Activated CD8-positive, alpha-beta T cell treated with anti-CD3 and anti-CD28 coated beads for 36 hours (primary cell): ENCODE measurements around the gene NARS2. TPM values are rescaled to one million over a fixed set of nuclear protein-coding genes. Genes with fewer than 3 reads are reported as not detected.

Experiments
- ATAC-seq: fragments of 200-7000 bp; cut with Tn5 transposase; one replicate; pipeline ENCODE4 v1.10.0; 2021; ENCODE audit warnings: mild to moderate bottlenecking, moderate library complexity
- CTCF ChIA-PET: fragments of 350-600 bp; sonication (Branson Sonifier 250); formaldehyde crosslinking; loops from one replicate; lab custom pipeline; 2021; ENCODE audit warnings: antibody characterized with exemption; lab: Charles Lee
- POLR2A ChIA-PET: fragments of 350-600 bp; sonication (Branson Sonifier 250); formaldehyde crosslinking; loops from one replicate; lab custom pipeline; 2021; ENCODE audit warnings: antibody characterized with exemption; lab: Charles Lee
- DNase-seq: peaks from one replicate; pipeline ENCODE4 v3.0.0-alpha.2; 2020
- H3K27ac Mint-ChIP-seq: one replicate; pipeline ENCODE4 v1.8.0; 2021; ENCODE audit warnings: mild to moderate bottlenecking, mixed read lengths
- H3K27me3 Mint-ChIP-seq: one replicate; pipeline ENCODE4 v1.8.0; 2021; ENCODE audit warnings: mixed read lengths
- H3K36me3 Mint-ChIP-seq: one replicate; pipeline ENCODE4 v1.8.0; 2021; ENCODE audit warnings: low read depth, mixed read lengths
- H3K4me1 Mint-ChIP-seq: one replicate; pipeline ENCODE4 v1.8.0; 2021; ENCODE audit warnings: low read depth, mixed read lengths
- H3K4me3 Mint-ChIP-seq: one replicate; pipeline ENCODE4 v1.8.0; 2021; ENCODE audit warnings: mild to moderate bottlenecking, moderate library complexity, mixed read lengths
- H3K9me3 Mint-ChIP-seq: one replicate; pipeline ENCODE4 v1.8.0; 2021; ENCODE audit warnings: mixed read lengths
- intact Hi-C: fragments of 100-400 bp; cut with micrococcal nuclease; formaldehyde crosslinking; loops from one replicate; pipeline ENCODE4 v1.10.0; 2022
- total RNA-seq, 2 experiments: library from RNA; stranded (reverse); gene quantifications; one replicate each; pipeline ENCODE4 v1.2.3, GENCODE V29; 2021
- TF ChIP-seq, protein P1 (sequence below): fragments of 200-600 bp; IDR thresholded peaks from one replicate; pipeline ENCODE4 v1.8.0; 2022; ENCODE audit warnings: antibody characterized with exemption, mild to moderate bottlenecking

The NARS2 gene, protein sequence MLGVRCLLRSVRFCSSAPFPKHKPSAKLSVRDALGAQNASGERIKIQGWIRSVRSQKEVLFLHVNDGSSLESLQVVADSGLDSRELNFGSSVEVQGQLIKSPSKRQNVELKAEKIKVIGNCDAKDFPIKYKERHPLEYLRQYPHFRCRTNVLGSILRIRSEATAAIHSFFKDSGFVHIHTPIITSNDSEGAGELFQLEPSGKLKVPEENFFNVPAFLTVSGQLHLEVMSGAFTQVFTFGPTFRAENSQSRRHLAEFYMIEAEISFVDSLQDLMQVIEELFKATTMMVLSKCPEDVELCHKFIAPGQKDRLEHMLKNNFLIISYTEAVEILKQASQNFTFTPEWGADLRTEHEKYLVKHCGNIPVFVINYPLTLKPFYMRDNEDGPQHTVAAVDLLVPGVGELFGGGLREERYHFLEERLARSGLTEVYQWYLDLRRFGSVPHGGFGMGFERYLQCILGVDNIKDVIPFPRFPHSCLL
- 10 to 100 TPM; 26.2 to 32.1 TPM for total RNA-seq

DNA sequence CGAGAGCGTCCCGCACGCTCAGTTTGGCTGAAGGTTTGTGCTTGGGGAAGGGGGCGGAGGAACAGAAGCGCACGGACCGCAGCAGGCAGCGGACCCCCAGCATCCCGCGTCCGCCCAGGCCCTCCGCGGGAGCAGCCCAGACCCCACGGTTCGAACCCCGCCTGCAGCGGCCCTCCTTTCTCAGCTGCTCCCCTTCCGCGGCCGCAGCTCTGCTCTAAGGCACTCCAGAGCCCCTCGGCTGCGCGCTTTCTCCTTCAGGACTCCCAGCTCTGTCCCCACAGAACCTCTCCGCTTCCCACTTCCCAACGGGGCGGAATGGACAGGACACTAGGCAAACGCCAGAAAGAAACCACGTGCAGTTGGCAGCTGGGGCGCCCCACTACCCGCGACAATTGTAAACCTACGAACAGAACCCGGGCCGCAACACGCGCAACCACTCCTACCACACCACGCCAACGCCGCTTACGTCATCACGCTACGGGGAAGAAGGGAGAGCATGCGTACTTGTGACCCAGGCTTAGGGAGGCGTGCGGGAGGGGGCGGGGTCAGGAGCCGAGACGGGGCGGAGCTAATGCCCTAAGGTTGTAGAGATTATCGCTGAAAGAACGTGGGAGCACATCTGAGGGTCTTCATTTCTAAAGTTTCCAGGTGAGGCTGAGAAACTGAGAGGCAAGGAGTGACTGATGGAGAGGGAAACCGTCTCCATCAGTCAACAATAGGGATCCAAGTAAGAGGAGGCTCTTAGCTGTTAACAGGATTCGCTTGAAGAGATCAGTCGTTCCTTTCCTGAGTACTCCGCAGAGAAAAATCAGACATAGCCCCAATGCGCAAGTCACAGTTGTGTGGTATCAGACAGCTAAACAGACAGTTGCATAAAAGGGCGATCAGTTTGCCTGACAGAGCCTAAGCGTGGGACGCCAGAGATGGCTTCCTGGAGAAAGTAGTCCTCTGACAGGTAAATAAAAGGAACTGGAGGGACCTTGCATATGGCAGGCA is at the start of gene NARS2:
NARS2 (minus strand) TSS at position 479 of the 996 bp plus-strand sequence; CDS start at position 103, 376 bp downstream.
- ATAC-seq (peak; percentile 99), DNase-seq (peak; percentile 100)
- H3K27ac Mint-ChIP-seq = peak within 1 kb of the TSS; percentile 96
- H3K27me3 Mint-ChIP-seq = peaks cover 3% of the 10 kb centered on the region
- H3K4me3 Mint-ChIP-seq = peak within 1 kb of the TSS; percentile 98
- H3K4me1 Mint-ChIP-seq = peaks cover 26% of the 10 kb centered on the region
- TF ChIP-seq, protein P1, sequence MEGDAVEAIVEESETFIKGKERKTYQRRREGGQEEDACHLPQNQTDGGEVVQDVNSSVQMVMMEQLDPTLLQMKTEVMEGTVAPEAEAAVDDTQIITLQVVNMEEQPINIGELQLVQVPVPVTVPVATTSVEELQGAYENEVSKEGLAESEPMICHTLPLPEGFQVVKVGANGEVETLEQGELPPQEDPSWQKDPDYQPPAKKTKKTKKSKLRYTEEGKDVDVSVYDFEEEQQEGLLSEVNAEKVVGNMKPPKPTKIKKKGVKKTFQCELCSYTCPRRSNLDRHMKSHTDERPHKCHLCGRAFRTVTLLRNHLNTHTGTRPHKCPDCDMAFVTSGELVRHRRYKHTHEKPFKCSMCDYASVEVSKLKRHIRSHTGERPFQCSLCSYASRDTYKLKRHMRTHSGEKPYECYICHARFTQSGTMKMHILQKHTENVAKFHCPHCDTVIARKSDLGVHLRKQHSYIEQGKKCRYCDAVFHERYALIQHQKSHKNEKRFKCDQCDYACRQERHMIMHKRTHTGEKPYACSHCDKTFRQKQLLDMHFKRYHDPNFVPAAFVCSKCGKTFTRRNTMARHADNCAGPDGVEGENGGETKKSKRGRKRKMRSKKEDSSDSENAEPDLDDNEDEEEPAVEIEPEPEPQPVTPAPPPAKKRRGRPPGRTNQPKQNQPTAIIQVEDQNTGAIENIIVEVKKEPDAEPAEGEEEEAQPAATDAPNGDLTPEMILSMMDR = no peak
- CTCF ChIA-PET = interaction anchor here (1.1 to 6.1 kb wide), 5 partner anchors 10 to 159 kb away, joined by 3 to 72 read pairs (median 4); no protein-coding TSS in a partner anchor
- no peaks in the 10 kb centered on the region for H3K9me3 Mint-ChIP-seq
- intact Hi-C loops = no loop called here
- POLR2A ChIA-PET = interaction anchor here (1.2 to 1.6 kb wide), 2 partner anchors 10 to 436 kb away, joined by 3 to 4 read pairs; no protein-coding TSS in a partner anchor
- H3K36me3 Mint-ChIP-seq = peaks cover 27% of the 10 kb centered on the region

DNA sequence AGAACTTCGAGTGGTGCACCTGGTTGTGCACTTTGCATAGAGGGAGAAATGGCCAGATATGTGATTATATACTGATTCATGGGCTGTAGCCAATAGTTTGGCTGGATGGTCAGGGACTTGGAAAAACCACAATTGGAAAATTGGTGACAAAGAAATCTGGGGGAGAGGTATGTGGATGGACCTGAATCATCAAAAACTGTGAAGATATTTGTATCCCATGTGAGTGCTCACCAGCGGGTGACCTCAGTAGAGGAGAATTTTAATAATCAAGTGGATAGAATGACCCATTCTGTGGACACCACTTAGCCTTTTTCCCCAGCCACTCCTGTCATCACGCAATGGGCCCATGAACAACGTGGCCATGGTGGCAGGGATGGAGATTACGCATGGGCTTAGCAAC is 48.0 kb upstream of the NARS2 start:
- DNase-seq (no peak), ATAC-seq (no peak)
- peaks cover 14% of the 10 kb centered on the region for H3K9me3 Mint-ChIP-seq
- CTCF ChIA-PET = no interaction called here
- no peak overlapping the region for H3K27ac Mint-ChIP-seq
- H3K4me3 Mint-ChIP-seq = no peak overlapping the region
- TF ChIP-seq, protein P1 = no peak
- POLR2A ChIA-PET = no interaction called here
- peaks cover 2% of the 10 kb centered on the region for H3K36me3 Mint-ChIP-seq
- H3K4me1 Mint-ChIP-seq = no peaks in the 10 kb centered on the region
- H3K27me3 Mint-ChIP-seq = peaks cover 4% of the 10 kb centered on the region
- intact Hi-C loops = no loop called here

DNA sequence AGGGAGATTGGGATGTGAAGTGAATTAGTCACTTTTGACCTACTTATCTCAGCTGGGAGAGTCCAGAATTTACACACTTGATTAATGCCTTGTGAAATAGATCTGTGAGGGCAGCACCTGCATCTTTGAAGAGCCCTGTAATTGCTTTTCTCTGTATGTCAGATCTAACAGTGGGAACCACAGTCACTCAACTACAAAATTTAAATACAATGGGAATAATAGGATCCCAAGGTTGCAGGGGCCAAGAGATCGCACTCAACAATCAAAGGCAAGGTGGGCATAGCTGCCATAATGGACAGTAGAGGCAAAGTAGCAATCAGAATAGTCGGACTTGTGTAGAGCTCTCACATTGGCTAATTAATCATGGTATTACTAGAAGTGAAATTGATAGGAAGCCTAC is 45.5 kb upstream of the NARS2 start:
- no peak for DNase-seq
- H3K4me3 Mint-ChIP-seq = no peak overlapping the region
- TF ChIP-seq, protein P1 = no peak
- no peak for ATAC-seq
- POLR2A ChIA-PET = no interaction called here
- intact Hi-C loops = no loop called here
- H3K9me3 Mint-ChIP-seq = peaks cover 11% of the 10 kb centered on the region
- no peaks in the 10 kb centered on the region for H3K36me3 Mint-ChIP-seq
- no peaks in the 10 kb centered on the region for H3K4me1 Mint-ChIP-seq
- H3K27me3 Mint-ChIP-seq = peaks cover 3% of the 10 kb centered on the region
- CTCF ChIA-PET = interaction anchor here (0.8 kb wide), 1 partner anchor 26 kb away, joined by 3 read pairs; no protein-coding TSS in a partner anchor
- H3K27ac Mint-ChIP-seq = no peak overlapping the region

DNA sequence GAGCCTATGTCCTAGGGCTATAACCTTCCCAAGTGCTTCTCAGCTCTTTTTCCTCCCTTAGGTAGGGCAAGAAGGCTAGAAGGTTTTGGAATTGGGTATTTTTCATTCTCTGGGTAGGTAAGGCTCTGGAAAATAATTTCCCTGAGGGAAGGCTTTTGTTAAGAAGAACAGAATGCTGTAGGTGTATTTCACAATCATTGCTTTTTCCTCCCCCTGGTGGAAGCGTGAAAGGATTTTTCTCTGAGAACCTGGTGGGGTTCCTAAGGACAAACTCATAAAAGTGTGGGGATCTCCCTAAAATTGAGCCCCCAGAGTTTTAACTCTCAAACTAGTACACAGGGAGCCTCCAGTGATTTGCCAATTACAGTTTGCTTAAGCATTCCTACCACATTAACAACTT is 41.1 kb upstream of the NARS2 start:
- TF ChIP-seq, protein P1 = no peak
- no peak overlapping the region for H3K4me3 Mint-ChIP-seq
- H3K9me3 Mint-ChIP-seq = peaks cover 10% of the 10 kb centered on the region
- peaks cover 3% of the 10 kb centered on the region for H3K27me3 Mint-ChIP-seq
- ChIA-PET CTCF (no interaction called here), POLR2A (no interaction called here)
- DNase-seq = no peak
- no peak overlapping the region for H3K27ac Mint-ChIP-seq
- no peaks in the 10 kb centered on the region for H3K4me1 Mint-ChIP-seq
- H3K36me3 Mint-ChIP-seq = no peaks in the 10 kb centered on the region
- ATAC-seq = no peak
- intact Hi-C loops = no loop called here
